Type B pancreatic cell (in vitro differentiated cells): ENCODE results near the gene BCL7A. TPM values are rescaled to one million over a fixed set of nuclear protein-coding genes. Genes with fewer than 3 reads are reported as not detected.
A peak's percentile ranks its signal among the peaks of the same experiment; 100 is the strongest.

Experiments
- DNase-seq: peaks from one replicate; pipeline ENCODE4 v3.0.0; 2021; ENCODE audit warnings: mixed read lengths; ENCODE audit not compliant: unreplicated experiment; ENCODE audit errors: extremely low spot score
- H3K27ac Mint-ChIP-seq: 2 replicates; pipeline ENCODE4 v1.8.0; 2021; ENCODE audit warnings: mild to moderate bottlenecking, mixed read lengths
- H3K27me3 Mint-ChIP-seq: 2 replicates; pipeline ENCODE4 v1.8.0; 2021; ENCODE audit warnings: mixed read lengths
- H3K36me3 Mint-ChIP-seq: 2 replicates; pipeline ENCODE4 v1.8.0; 2021; ENCODE audit warnings: mixed read lengths
- H3K4me1 Mint-ChIP-seq: one replicate; pipeline ENCODE4 v1.8.0; 2021; ENCODE audit warnings: mixed read lengths; ENCODE audit not compliant: unreplicated experiment
- H3K4me3 Mint-ChIP-seq: 2 replicates; pipeline ENCODE4 v1.8.0; 2021; ENCODE audit warnings: mild to moderate bottlenecking, mixed read lengths
- H3K9me3 Mint-ChIP-seq: 2 replicates; pipeline ENCODE4 v1.8.0; 2021; ENCODE audit warnings: mixed read lengths
- CTCF ChIP-seq: fragments of 200-600 bp; sonication (generic); conservative IDR thresholded peaks from 2 replicates; pipeline ENCODE4 v1.5.0; 2021; ENCODE audit warnings: antibody characterized with exemption, mild to moderate bottlenecking
- total RNA-seq: library from RNA; stranded (reverse); gene quantifications from 2 replicates; pipeline ENCODE4 v1.2.1, GENCODE V29; 2021; ENCODE audit warnings: low replicate concordance

Gene BCL7A
- total RNA-seq, 1 donor from 2014 or later = 30.9 TPM

- Mint-ChIP-seq H3K4me1 (peaks cover 5% of the 10 kb centered on the region), H3K36me3 (peaks cover 13% of the 10 kb centered on the region), H3K27ac (no peak overlapping the region), H3K27me3 (no peaks in the 10 kb centered on the region), H3K9me3 (no peaks in the 10 kb centered on the region), H3K4me3 (no peak overlapping the region)
- TF ChIP-seq CTCF = no peak
- no peak for DNase-seq
Observed at GRCh38 chr12:122042910-122043309, 21.2 kb downstream of the BCL7A start.

DNA sequence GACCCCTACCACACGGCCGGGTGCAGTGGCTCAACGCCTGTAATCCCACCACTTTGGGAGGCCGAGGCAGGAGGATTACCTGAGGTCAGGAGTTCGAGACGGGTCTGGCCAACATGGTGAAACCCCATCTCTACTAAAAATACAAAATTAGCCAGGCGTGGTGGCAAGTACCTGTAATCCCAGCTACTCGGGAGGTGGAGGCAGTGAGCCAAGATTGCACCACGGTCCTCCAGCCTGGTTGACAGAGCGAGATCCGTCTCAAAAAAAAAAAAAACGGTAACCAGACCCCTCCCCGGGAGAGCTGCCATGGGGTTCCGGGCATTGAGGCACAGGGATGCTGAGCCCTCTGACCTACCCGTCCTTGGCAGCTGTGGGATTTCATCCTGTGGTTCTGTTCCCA, 21.8 kb downstream of the BCL7A start:
- DNase-seq = no peak
- Mint-ChIP-seq H3K27me3 (no peaks in the 10 kb centered on the region), H3K4me3 (no peak overlapping the region), H3K9me3 (no peaks in the 10 kb centered on the region), H3K27ac (no peak overlapping the region), H3K36me3 (peaks cover 13% of the 10 kb centered on the region), H3K4me1 (peaks cover 5% of the 10 kb centered on the region)
- no peak for TF ChIP-seq CTCF

DNA sequence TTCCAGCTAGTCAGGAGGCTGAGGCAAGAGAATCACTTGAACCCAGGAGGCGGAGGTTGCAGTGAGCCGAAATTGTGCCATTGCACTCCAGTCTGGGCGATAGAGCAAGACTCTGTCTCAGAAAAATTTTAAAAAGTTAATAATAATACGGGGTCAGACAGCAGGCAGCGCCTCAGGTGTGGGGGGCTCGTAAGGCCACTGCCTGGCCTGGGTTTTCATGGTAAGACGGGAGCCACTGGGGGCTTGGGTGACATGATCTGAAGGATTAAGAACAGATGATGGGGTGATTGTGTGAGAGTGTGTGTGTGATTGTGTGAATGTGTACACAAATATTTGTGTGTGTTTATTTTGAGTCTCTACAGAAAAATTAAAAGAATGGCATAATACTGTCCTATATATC, 23.6 kb downstream of the BCL7A start:
- no peak overlapping the region for H3K27ac Mint-ChIP-seq
- no peaks in the 10 kb centered on the region for H3K27me3 Mint-ChIP-seq
- peaks cover 13% of the 10 kb centered on the region for H3K36me3 Mint-ChIP-seq
- no peak for DNase-seq
- TF ChIP-seq CTCF = no peak
- H3K9me3 Mint-ChIP-seq = no peaks in the 10 kb centered on the region
- peaks cover 5% of the 10 kb centered on the region for H3K4me1 Mint-ChIP-seq
- no peak overlapping the region for H3K4me3 Mint-ChIP-seq

DNA sequence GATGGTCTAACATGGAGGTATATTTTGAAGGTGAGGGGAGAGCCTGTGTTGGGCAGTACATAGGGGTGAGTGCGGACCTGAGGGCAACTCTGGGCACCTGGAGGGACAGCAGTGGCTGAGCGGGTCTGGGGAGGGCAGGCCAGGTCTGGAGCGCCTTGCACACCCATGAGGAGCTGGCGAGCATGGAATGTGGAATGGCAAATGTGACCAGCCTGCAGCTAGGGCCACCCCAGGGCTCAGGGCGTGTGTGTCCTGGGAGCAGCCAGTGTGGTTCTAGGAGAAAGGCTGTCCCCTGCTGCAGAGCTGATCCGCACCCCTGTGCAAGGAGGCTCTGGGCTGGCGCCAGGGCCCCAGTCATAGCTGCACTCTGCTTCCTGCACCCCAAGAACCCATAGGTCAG, 24.5 kb downstream of the BCL7A start:
- TF ChIP-seq CTCF = no peak
- Mint-ChIP-seq H3K36me3 (peaks cover 9% of the 10 kb centered on the region), H3K9me3 (no peaks in the 10 kb centered on the region), H3K4me1 (no peaks in the 10 kb centered on the region), H3K4me3 (no peak overlapping the region), H3K27ac (peak overlapping the region; percentile 34), H3K27me3 (no peaks in the 10 kb centered on the region)
- DNase-seq = no peak

DNA sequence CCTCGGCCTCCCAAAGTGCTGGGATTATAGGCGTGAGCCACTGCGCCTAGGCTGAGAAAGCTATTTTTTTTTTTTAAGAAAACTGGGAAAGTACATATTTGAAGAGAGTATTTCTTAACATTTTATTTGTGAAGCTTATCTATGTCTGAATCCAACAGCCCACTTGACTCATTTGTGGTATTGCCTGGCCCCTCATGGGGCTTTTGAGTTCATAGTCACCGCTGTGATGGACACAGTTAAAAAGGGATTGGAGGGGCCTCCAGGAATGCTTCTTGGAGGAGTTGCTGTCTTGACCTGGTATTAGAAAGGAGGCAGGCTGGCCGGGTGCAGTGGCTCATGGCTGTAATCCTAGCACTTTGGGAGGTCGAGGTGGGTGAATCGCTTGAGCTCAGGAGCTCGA, 26.5 kb downstream of the BCL7A start:
- DNase-seq = no peak
- no peak overlapping the region for H3K4me3 Mint-ChIP-seq
- no peaks in the 10 kb centered on the region for H3K27me3 Mint-ChIP-seq
- H3K36me3 Mint-ChIP-seq = peaks cover 3% of the 10 kb centered on the region
- no peak for TF ChIP-seq CTCF
- no peaks in the 10 kb centered on the region for H3K9me3 Mint-ChIP-seq
- no peaks in the 10 kb centered on the region for H3K4me1 Mint-ChIP-seq
- no peak overlapping the region for H3K27ac Mint-ChIP-seq

DNA sequence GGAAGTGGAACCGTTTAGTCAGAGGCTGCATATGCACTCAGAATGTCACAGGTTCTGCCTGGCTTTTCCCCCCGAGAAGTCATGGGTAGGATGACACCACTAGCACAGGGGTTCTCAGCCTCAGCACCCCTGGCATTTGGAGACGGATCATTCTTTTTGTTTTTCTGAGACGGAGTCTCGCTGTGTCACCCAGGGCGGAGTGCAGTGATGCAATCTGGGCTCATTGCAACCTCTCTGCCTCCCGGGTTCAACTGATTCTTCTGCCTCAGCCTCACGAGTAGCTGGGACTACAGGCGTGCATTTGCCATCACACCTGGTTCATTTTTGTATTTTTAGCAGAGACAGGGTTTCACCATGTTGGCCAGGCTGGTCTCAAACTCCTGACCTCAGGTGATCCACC, 28.1 kb downstream of the BCL7A start:
- Mint-ChIP-seq H3K9me3 (no peaks in the 10 kb centered on the region), H3K27ac (no peak overlapping the region), H3K36me3 (peaks cover 3% of the 10 kb centered on the region), H3K4me1 (peaks cover 5% of the 10 kb centered on the region), H3K4me3 (no peak overlapping the region), H3K27me3 (no peaks in the 10 kb centered on the region)
- no peak for DNase-seq
- TF ChIP-seq CTCF = no peak
